A549 (cell line): ENCODE measurements around the gene ASH1L. TPM values are rescaled to one million over a fixed set of nuclear protein-coding genes. Genes with fewer than 3 reads are reported as not detected.

Source experiments
- ATAC-seq, 2 experiments: fragments of 200-7000 bp in 1 of 2; fragments of >200 bp in 1 of 2; cut with Nextera tagmentation in 1 of 2; cut with Tn5 transposase in 1 of 2; 3 replicates each; pipeline versions ENCODE4 v1.8.0 to v1.9.1; 2018 to 2020; ENCODE audit warnings: mild to moderate bottlenecking in 1 of 2, moderate library complexity in 1 of 2
- CTCF ChIA-PET: fragments of 300-600 bp; sonication (Branson Sonifier 250); formaldehyde crosslinking; extraction: SDS; loops from one replicate; lab custom pipeline; 2021; ENCODE audit warnings: antibody characterized with exemption, inconsistent platforms; lab: Yijun Ruan, JAX
- POLR2A ChIA-PET: fragments of 350-600 bp; formaldehyde crosslinking; extraction: SDS; loops from one replicate; lab custom pipeline; 2021; ENCODE audit warnings: antibody characterized with exemption, inconsistent platforms; lab: Yijun Ruan, JAX
- DNase-seq, 2 experiments: peaks; one replicate each; pipeline versions ENCODE4 v3.0.0 to v3.0.0-alpha.2; 2011 to 2016; ENCODE audit warnings: low read depth in 1 of 2, low spot score in 1 of 2
- FAIRE-seq: peaks from 2 replicates; lab custom pipeline; 2011; peaks lifted over from hg19 to GRCh38; lab: Jason Lieb, UNC
- H3K27ac ChIP-seq, 2 experiments: fragments of >200 bp; sonication (Bioruptor Twin); formaldehyde crosslinking; 3 replicates each; pipeline ENCODE4 v1.5.1; 2016 to 2017
- H3K4me1 ChIP-seq: fragments of >200 bp; sonication (Bioruptor Twin); formaldehyde crosslinking; 3 replicates; pipeline ENCODE4 v1.6.1; 2016
- H3K4me2 ChIP-seq: fragments of >200 bp; sonication (Bioruptor Twin); formaldehyde crosslinking; 3 replicates; pipeline ENCODE4 v1.6.1; 2016
- H3K4me3 ChIP-seq: fragments of >200 bp; sonication (Bioruptor Twin); formaldehyde crosslinking; 3 replicates; pipeline ENCODE4 v1.5.1; 2016
- H3K9me3 ChIP-seq: fragments of >200 bp; sonication (Bioruptor Twin); formaldehyde crosslinking; 3 replicates; pipeline ENCODE4 v1.6.1; 2016
- CBX2 ChIP-seq: fragments of 200-600 bp; sonication (generic); IDR thresholded peaks from 2 replicates; pipeline ENCODE4 v1.6.1; 2016; ENCODE audit warnings: low read depth, mild to moderate bottlenecking, borderline replicate concordance
- CBX8 ChIP-seq: fragments of 200-600 bp; sonication (generic); IDR thresholded peaks from 2 replicates; pipeline ENCODE4 v1.6.1; 2016
- E2F6 ChIP-seq: IDR thresholded peaks from 2 replicates; pipeline ENCODE4 v1.6.1; 2012; ENCODE audit warnings: low read depth, borderline replicate concordance
- EHF ChIP-seq: fragments of 250-450 bp; sonication (Bioruptor Pico); IDR thresholded peaks from 2 replicates; pipeline ENCODE4 v1.5.0; 2020; ENCODE audit warnings: mild to moderate bottlenecking
- FOSL2 ChIP-seq, 2 experiments: fragments of 450-650 bp in 1 of 2; fragments of >200 bp in 1 of 2; sonication (Bioruptor Twin) in 1 of 2; formaldehyde crosslinking; IDR thresholded peaks; 2 replicates each; pipeline versions ENCODE4 v1.5.0 to v1.6.1; 2016 to 2020; ENCODE audit warnings: mild to moderate bottlenecking in 1 of 2, moderate library complexity in 1 of 2
- HEYL ChIP-seq: fragments of 250-450 bp; sonication (Bioruptor Pico); IDR thresholded peaks from 2 replicates; pipeline ENCODE4 v1.8.0; 2021; ENCODE audit warnings: mild to moderate bottlenecking, moderate library complexity
- HOXB13 ChIP-seq: fragments of 250-450 bp; sonication (Bioruptor Pico); IDR thresholded peaks from 2 replicates; pipeline ENCODE4 v1.5.0; 2020; ENCODE audit warnings: low read depth, mild to moderate bottlenecking, moderate library complexity
- HOXB5 ChIP-seq: fragments of 250-450 bp; sonication (Bioruptor Pico); IDR thresholded peaks from 2 replicates; pipeline ENCODE4 v1.5.0; 2020; ENCODE audit warnings: mild to moderate bottlenecking, moderate library complexity
- JUN ChIP-seq, 2 experiments: fragments of >200 bp; sonication (Bioruptor Twin); formaldehyde crosslinking; IDR thresholded peaks; 2 replicates in 1 of 2; 3 replicates in 1 of 2; pipeline ENCODE4 v1.6.1; 2016 to 2017
- JUNB ChIP-seq: fragments of >200 bp; sonication (Bioruptor Twin); formaldehyde crosslinking; IDR thresholded peaks from 2 replicates; pipeline ENCODE4 v1.6.1; 2016
- KDM1A ChIP-seq: fragments of 200-600 bp; sonication (generic); IDR thresholded peaks from 2 replicates; pipeline ENCODE4 v1.6.1; 2016; ENCODE audit warnings: low read depth, mild to moderate bottlenecking
- MAX ChIP-seq: IDR thresholded peaks from 2 replicates; pipeline ENCODE4 v1.6.1; 2012
- MAZ ChIP-seq: fragments of 150-350 bp; IDR thresholded peaks from 2 replicates; pipeline ENCODE4 v1.6.1; 2014; ENCODE audit warnings: antibody characterized with exemption, low read depth, low read length, borderline replicate concordance
- NFE2L2 ChIP-seq: fragments of 150-350 bp; conservative IDR thresholded peaks from 2 replicates; pipeline ENCODE4 v1.6.1; 2014; ENCODE audit warnings: low read length
- NPAS2 ChIP-seq: fragments of 250-450 bp; sonication (Bioruptor Pico); IDR thresholded peaks from 2 replicates; pipeline ENCODE4 v1.8.0; 2022; ENCODE audit warnings: mild to moderate bottlenecking, moderate library complexity, borderline replicate concordance
- NR3C1 ChIP-seq: fragments of >200 bp; sonication (Bioruptor Twin); formaldehyde crosslinking; IDR thresholded peaks from 3 replicates; pipeline ENCODE4 v1.6.1; 2017
- PBX3 ChIP-seq: IDR thresholded peaks from 2 replicates; pipeline ENCODE4 v1.6.1; 2012
- POLR2A ChIP-seq: IDR thresholded peaks from 2 replicates; pipeline ENCODE4 v1.6.1; 2012; ENCODE audit warnings: mild to moderate bottlenecking, low read length
- RAD21 ChIP-seq, 2 experiments: fragments of >200 bp in 1 of 2; sonication (Bioruptor Twin) in 1 of 2; formaldehyde crosslinking in 1 of 2; IDR thresholded peaks in 1 of 2; conservative IDR thresholded peaks in 1 of 2; 2 replicates in 1 of 2; 3 replicates in 1 of 2; pipeline ENCODE4 v1.6.1; 2012 to 2018; ENCODE audit warnings: inconsistent platforms in 1 of 2
- RCOR1 ChIP-seq: fragments of 150-350 bp; IDR thresholded peaks from 2 replicates; pipeline ENCODE4 v1.6.1; 2014; ENCODE audit warnings: antibody characterized with exemption, low read length, low read depth
- REST ChIP-seq: fragments of 200-600 bp; sonication (generic); IDR thresholded peaks from 2 replicates; pipeline ENCODE4 v1.6.1; 2016; ENCODE audit warnings: antibody characterized with exemption, mild to moderate bottlenecking, moderate library complexity
- SREBF2 ChIP-seq: fragments of 450-650 bp; IDR thresholded peaks from 2 replicates; pipeline ENCODE4 v1.6.1; 2014; ENCODE audit warnings: mild to moderate bottlenecking, moderate library complexity
- ZNF302 ChIP-seq: fragments of 250-450 bp; sonication (Bioruptor Pico); IDR thresholded peaks from 2 replicates; pipeline ENCODE4 v1.9.0; 2021; ENCODE audit warnings: inconsistent platforms, mild to moderate bottlenecking, moderate library complexity
- WGBS: methylation state at CpG from one replicate; pipeline ENCODE4 v1.1.6; 2017; ENCODE audit errors: missing lambda C conversion rate; 5-methylcytosine and 5-hydroxymethylcytosine counted together
- polyA plus RNA-seq, 4 experiments: library from polyadenylated mRNA; depleted of rRNA in 3 of 4; stranded (reverse); fragments of >200 nt; fragmentation: RNase III in 1 of 4; extraction: RNeasy Plus Mini Kit Qiagen cat#74134 plus additional on column Dnase treatment in 1 of 4; gene quantifications; 2 replicates in 3 of 4; 3 replicates in 1 of 4; pipeline ENCODE4 v1.2.3, GENCODE V29; 2011 to 2017
- TF ChIP-seq, protein P1 (sequence below): fragments of 250-450 bp; sonication (Bioruptor Pico); IDR thresholded peaks from 2 replicates; pipeline ENCODE4 v1.5.0; 2021; ENCODE audit warnings: mild to moderate bottlenecking, moderate library complexity, borderline replicate concordance

Gene ASH1L
- polyA plus RNA-seq, 2 of the 4 experiments (the other 2 are of a cell fraction): 10.0 to 32.8 TPM

- H3K4me2 ChIP-seq: no peak overlapping the region
- no peak for DNase-seq
- CTCF ChIA-PET: interaction anchor here (0.8 to 3.9 kb wide), 8 partner anchors 9 to 74 kb away, joined by 3 to 29 read pairs (median 6); partner anchors contain the start of gene HCN3
- over 99% methylated on average over 9 of the region's 9 CpGs for whole genome bisulfite sequencing
- POLR2A ChIA-PET: no interaction called here
- no peak overlapping the region for H3K27ac ChIP-seq
- peaks cover 10% of the 10 kb centered on the region for H3K4me1 ChIP-seq
- FAIRE-seq: no peak
- no peak for TF ChIP-seq KDM1A
- no peak for TF ChIP-seq MAZ
- no peak for TF ChIP-seq NFE2L2
- TF ChIP-seq CBX2: no peak
- TF ChIP-seq EHF (CRISPR knock-in tag): no peak
- no peak for TF ChIP-seq ZNF302 (CRISPR knock-in tag)
- no peak for TF ChIP-seq FOSL2 (IDR thresholded peaks at IDR 0.05)
- TF ChIP-seq FOSL2 (CRISPR knock-in tag; IDR thresholded peaks at IDR 0.05): no peak
- no peak for TF ChIP-seq HEYL (CRISPR knock-in tag)
- no peak for TF ChIP-seq E2F6
- TF ChIP-seq, protein P1, sequence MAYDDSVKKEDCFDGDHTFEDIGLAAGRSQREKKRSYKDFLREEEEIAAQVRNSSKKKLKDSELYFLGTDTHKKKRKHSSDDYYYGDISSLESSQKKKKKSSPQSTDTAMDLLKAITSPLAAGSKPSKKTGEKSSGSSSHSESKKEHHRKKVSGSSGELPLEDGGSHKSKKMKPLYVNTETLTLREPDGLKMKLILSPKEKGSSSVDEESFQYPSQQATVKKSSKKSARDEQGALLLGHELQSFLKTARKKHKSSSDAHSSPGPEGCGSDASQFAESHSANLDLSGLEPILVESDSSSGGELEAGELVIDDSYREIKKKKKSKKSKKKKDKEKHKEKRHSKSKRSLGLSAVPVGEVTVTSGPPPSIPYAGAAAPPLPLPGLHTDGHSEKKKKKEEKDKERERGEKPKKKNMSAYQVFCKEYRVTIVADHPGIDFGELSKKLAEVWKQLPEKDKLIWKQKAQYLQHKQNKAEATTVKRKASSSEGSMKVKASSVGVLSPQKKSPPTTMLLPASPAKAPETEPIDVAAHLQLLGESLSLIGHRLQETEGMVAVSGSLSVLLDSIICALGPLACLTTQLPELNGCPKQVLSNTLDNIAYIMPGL (CRISPR knock-in tag): no peak
- no peak for TF ChIP-seq POLR2A
- no peak for TF ChIP-seq JUNB
- no peak for TF ChIP-seq NPAS2 (CRISPR knock-in tag)
- ATAC-seq: no peak
- no peak overlapping the region for H3K4me3 ChIP-seq
- H3K9me3 ChIP-seq: no peaks in the 10 kb centered on the region
Observed at GRCh38 chr1:155318082-155318481, 244.5 kb downstream of the ASH1L start.

DNA sequence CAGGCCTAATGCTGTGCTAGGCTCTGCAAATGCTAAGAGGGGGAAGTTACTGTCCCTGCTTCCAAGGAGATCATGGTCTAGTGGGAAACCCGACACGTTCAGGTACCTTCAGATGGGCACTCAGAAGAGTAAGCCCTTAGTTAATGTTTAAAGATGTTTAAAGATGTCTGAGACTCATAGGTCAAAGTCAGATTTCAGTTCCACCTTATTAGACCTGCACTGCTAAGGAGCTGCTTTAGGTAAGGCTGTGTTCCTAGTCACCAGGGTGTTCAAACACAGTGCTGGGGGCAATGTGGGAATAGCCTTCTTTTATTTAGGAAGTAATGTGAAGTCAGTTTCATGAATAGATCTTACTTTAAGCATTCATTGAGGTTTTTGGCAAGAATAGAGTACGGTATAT lies 245.7 kb downstream of the ASH1L start:
- ChIA-PET POLR2A (interaction anchor here (0.6 kb wide), 1 partner anchor 60 kb away, joined by 3 read pairs; no protein-coding TSS in a partner anchor), CTCF (interaction anchor here (1.0 to 3.9 kb wide), 8 partner anchors 12 to 123 kb away, joined by 3 to 29 read pairs (median 6); partner anchors contain the start of gene HCN3)
- H3K27ac ChIP-seq: no peak overlapping the region
- H3K9me3 ChIP-seq: no peaks in the 10 kb centered on the region
- 79% methylated on average over 3 of the region's 3 CpGs for WGBS
- H3K4me2 ChIP-seq: no peak overlapping the region
- FAIRE-seq: no peak
- no peak for DNase-seq
- TF ChIP-seq PBX3: no peak
- no peak for TF ChIP-seq SREBF2
- TF ChIP-seq, protein P1 (CRISPR knock-in tag): no peak
- TF ChIP-seq HOXB5: no peak
- TF ChIP-seq MAX: no peak
- no peak for TF ChIP-seq CBX8
- no peak for TF ChIP-seq JUN (IDR thresholded peaks at IDR 0.05)
- no peak for TF ChIP-seq RAD21 (conservative IDR thresholded peaks at IDR 0.05 in 1 of 2, IDR thresholded peaks at IDR 0.05 in 1 of 2)
- TF ChIP-seq E2F6: no peak
- no peak for TF ChIP-seq HOXB13 (CRISPR knock-in tag)
- TF ChIP-seq RCOR1: no peak
- TF ChIP-seq NR3C1: no peak
- no peak for TF ChIP-seq REST
- H3K4me3 ChIP-seq: no peak overlapping the region
- H3K4me1 ChIP-seq: peaks cover 4% of the 10 kb centered on the region
- no peak for ATAC-seq
